GM06990 (cell line): ENCODE results near the gene FOXO6.

Experiments used
- DNase-seq: peaks from one replicate; pipeline ENCODE4 v3.0.0-alpha.2; 2011; ENCODE audit not compliant: insufficient read length; ENCODE audit errors: extremely low read depth
- H3K27me3 ChIP-seq: replicated peaks from 2 replicates; pipeline ENCODE4 v1.6.0; 2011; ENCODE audit warnings: low read length; ENCODE audit not compliant: control insufficient read depth, insufficient read depth
- H3K36me3 ChIP-seq: 2 replicates; pipeline ENCODE4 v1.5.1; 2011; ENCODE audit warnings: low read length; ENCODE audit not compliant: control insufficient read depth, insufficient read depth
- H3K4me3 ChIP-seq: replicated peaks from 2 replicates; pipeline ENCODE4 v1.5.1; 2011; ENCODE audit warnings: low read depth, mild to moderate bottlenecking, control low read depth, low read length
- CTCF ChIP-seq: IDR thresholded peaks from 2 replicates; pipeline ENCODE4 v1.5.1; 2011; ENCODE audit warnings: low read length, control low read depth, mild to moderate bottlenecking, inconsistent platforms; ENCODE audit not compliant: insufficient read depth, poor library complexity, severe bottlenecking

The FOXO6 gene

GRCh38 chr1:41345434-41346075 is 15.7 kb upstream of the FOXO6 start:
- no peak for DNase-seq
- no peak for TF ChIP-seq CTCF
- Histone ChIP-seq H3K36me3 (no peaks in the 10 kb centered on the region), H3K4me3 (no peak overlapping the region), H3K27me3 (no peaks in the 10 kb centered on the region)

GRCh38 chr1:41347276-41347675 is 14.0 kb upstream of the FOXO6 start:
- no peak for TF ChIP-seq CTCF
- DNase-seq = no peak
- H3K4me3 ChIP-seq = no peak overlapping the region
- no peaks in the 10 kb centered on the region for H3K27me3 ChIP-seq
- H3K36me3 ChIP-seq = no peaks in the 10 kb centered on the region

GRCh38 chr1:41348394-41348793 is 12.8 kb upstream of the FOXO6 start:
- no peak for TF ChIP-seq CTCF
- Histone ChIP-seq H3K4me3 (no peak overlapping the region), H3K36me3 (no peaks in the 10 kb centered on the region), H3K27me3 (no peaks in the 10 kb centered on the region)
- DNase-seq = no peak

- no peak for TF ChIP-seq CTCF
- Histone ChIP-seq H3K4me3 (no peak overlapping the region), H3K27me3 (no peaks in the 10 kb centered on the region), H3K36me3 (no peaks in the 10 kb centered on the region)
- DNase-seq = no peak
Observed at GRCh38 chr1:41349361-41350054, 11.7 kb upstream of the FOXO6 start.

- no peaks in the 10 kb centered on the region for H3K27me3 ChIP-seq
- H3K4me3 ChIP-seq = no peak overlapping the region
- H3K36me3 ChIP-seq = no peaks in the 10 kb centered on the region
- no peak for DNase-seq
- TF ChIP-seq CTCF = no peak
Observed at GRCh38 chr1:41350055-41350378, 11.2 kb upstream of the FOXO6 start.
